AG09309 (cell line): Measurements from ENCODE around the gene SNRPB.

Experiments
- DNase-seq: peaks from one replicate; pipeline ENCODE4 v3.0.0-alpha.2; 2010; ENCODE audit warnings: low read depth
- H3K4me3 ChIP-seq: 2 replicates; pipeline ENCODE4 v1.5.1; 2011; ENCODE audit warnings: mild to moderate bottlenecking, low read depth, low read length, moderate library complexity; ENCODE audit not compliant: control insufficient read depth
- TF ChIP-seq, protein P1 (sequence below): IDR thresholded peaks from 2 replicates; pipeline ENCODE4 v1.5.1; 2011; ENCODE audit warnings: mild to moderate bottlenecking, low read depth, low read length, inconsistent platforms; ENCODE audit not compliant: insufficient read depth, control insufficient read depth; ENCODE audit errors: missing control alignments

Gene SNRPB

DNA sequence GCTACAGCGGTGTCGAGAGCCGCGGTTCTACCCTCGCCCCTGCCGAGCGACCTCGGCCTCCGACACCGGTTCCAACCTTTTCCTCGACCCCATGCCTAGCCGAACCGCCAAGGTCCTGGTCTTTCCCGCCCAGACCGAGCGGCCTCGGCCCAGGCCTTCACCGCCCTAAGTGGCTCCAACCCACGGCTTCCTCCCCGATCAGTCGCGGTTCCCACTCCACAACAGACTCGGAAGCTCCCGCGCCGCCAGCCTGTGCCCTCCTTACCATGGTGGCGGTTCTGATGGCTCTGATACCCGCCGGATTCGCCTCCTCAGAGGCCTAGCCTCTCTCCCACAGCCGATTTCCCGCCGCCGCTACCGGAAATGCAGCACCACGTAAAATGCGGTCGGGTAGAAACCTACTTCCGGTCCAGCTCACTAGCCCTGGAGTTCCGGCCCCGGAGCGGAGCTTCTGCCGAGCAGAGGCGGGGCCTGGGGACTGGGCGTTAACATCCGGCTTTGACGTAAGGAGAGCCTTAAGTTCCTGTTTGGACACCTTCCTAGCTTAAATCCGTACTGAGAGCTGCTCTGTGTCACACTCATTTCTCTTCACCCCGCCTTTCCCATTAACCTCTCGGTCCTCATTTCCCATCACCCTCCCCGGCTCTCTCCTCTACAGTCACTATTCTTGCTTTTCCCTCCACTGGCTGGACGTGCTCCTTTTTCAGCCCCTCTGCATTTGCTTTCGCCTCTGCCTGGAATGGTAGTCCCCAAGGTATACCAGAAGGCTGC lies at the start of gene SNRPB:
SNRPB (minus strand) TSS at position 367 of the 771 bp plus-strand sequence; CDS start at position 268, 99 bp downstream.
- peak within 1 kb of the TSS; percentile 69 for H3K4me3 ChIP-seq
- peak; percentile 98 for DNase-seq
- TF ChIP-seq, protein P1, sequence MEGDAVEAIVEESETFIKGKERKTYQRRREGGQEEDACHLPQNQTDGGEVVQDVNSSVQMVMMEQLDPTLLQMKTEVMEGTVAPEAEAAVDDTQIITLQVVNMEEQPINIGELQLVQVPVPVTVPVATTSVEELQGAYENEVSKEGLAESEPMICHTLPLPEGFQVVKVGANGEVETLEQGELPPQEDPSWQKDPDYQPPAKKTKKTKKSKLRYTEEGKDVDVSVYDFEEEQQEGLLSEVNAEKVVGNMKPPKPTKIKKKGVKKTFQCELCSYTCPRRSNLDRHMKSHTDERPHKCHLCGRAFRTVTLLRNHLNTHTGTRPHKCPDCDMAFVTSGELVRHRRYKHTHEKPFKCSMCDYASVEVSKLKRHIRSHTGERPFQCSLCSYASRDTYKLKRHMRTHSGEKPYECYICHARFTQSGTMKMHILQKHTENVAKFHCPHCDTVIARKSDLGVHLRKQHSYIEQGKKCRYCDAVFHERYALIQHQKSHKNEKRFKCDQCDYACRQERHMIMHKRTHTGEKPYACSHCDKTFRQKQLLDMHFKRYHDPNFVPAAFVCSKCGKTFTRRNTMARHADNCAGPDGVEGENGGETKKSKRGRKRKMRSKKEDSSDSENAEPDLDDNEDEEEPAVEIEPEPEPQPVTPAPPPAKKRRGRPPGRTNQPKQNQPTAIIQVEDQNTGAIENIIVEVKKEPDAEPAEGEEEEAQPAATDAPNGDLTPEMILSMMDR, result no peak

- TF ChIP-seq, protein P1, result no peak
Measured at GRCh38 chr20:2519115-2519809, 48.7 kb upstream of the SNRPB start.

GRCh38 chr20:2518558-2518957 lies 48.0 kb upstream of the SNRPB start:
- H3K4me3 ChIP-seq, result no peak overlapping the region
- DNase-seq, result no peak
- TF ChIP-seq, protein P1, result no peak

More at GRCh38 chr20:2519115-2519809, 48.7 kb upstream of the SNRPB start:
- no peak for DNase-seq
- H3K4me3 ChIP-seq, result no peak overlapping the region

DNA sequence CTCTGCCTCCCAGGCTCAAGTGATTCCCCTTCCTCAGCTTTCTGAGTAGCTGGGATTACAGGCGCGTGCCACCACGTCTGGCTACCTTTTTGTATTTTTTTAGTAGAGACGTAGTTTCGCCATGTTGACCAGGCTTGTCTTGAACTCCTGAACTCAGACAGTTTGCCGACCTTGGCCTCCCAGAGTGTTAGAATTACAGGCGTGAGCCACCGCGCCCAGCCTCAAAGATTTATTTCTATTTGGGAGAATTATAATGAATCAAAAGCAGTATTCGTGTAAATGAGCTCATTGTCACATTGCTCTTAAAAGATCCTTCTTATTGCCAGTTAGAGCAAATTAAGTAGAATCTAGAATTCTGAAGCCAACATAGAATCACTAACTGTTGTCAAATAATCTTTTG lies 47.5 kb upstream of the SNRPB start:
- TF ChIP-seq, protein P1, result no peak
- no peak for DNase-seq
- H3K4me3 ChIP-seq, result no peak overlapping the region

- TF ChIP-seq, protein P1, result no peak
- no peak for DNase-seq
- H3K4me3 ChIP-seq, result no peak overlapping the region
Measured at GRCh38 chr20:2516399-2516798, 45.8 kb upstream of the SNRPB start.

DNA sequence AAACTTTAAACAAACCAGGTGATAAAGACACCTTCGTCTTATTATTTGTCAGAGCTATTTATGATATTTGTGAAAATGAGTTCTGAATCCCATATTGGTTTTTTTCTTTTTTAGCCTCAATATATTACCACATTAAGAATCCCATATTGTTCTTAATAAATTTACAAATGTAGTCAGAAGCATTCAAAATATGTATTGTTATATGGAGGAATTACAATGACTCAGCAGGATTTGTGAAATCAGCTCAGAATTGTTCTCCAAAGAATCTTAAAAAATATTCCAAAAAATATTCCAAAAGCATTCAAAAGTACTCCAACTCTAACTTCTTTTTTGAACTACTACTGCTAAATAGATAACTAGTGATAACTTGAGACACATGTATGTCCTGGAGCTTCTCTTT lies 44.6 kb upstream of the SNRPB start:
- no peak for DNase-seq
- TF ChIP-seq, protein P1, result no peak
- H3K4me3 ChIP-seq, result no peak overlapping the region
